OCI-M2 (cell line): ENCODE results near the gene FAM156B.
"Not testable (repeated sequence)": the region's sequence is repeated elsewhere in the genome, so short reads cannot be mapped to it uniquely, and the experiment has no call there.

ENCODE experiments used
- DNase-seq: peaks from one replicate; lab custom pipeline; 2025; ENCODE audit not compliant: unreplicated experiment; lab: John Stamatoyannopoulos, UW

Gene FAM156B, protein sequence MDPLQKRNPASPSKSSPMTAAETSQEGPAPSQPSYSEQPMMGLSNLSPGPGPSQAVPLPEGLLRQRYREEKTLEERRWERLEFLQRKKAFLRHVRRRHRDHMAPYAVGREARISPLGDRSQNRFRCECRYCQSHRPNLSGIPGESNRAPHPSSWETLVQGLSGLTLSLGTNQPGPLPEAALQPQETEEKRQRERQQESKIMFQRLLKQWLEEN

DNA sequence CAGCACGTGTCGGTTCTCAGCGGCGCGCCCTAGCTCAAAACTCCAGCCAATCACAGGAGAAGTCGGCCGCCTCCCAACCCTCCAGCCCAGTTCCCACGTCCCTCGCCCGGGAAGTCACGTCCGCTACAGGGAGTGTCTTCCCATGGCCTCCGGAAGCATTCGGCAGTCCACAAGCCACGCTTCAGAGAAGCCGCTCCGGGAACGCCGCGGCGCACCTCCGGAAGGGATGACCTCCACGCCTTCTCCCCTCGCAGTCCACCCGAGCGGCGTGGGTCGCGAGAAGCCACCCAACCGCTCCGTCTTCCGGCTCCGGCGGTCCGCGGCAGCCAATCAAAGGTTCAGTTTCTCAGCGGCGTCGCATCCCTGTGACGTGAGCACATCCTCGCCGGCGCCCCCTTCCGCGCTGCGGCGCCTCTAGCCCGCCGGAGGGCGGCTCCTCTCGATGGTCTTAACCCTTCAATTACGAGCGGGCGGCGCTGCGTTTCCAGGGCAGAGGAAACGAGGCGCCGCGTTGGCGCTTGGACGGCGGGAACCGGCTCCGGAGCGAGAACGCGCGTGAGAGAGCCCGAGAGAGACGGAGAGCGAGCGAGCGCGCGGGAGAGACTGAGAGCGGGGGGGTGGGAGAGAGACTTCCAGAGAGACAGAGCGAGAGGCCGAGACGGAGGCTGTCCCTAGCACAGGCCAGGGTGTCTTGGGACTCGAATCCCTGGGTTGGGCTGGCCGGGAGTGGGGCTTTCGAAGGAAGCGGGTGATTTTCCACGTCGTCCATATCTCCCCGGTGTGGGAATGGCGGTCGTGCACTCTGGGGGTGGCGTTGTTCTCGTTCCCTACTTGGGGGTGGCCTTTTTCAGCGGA, at the start of gene FAM156B:
TSS of gene FAM156B (plus strand) at position 476 of the 855 bp plus-strand sequence. CDS start 9,896 bp downstream, outside the sequence.
- not testable (repeated sequence) for DNase-seq

DNA sequence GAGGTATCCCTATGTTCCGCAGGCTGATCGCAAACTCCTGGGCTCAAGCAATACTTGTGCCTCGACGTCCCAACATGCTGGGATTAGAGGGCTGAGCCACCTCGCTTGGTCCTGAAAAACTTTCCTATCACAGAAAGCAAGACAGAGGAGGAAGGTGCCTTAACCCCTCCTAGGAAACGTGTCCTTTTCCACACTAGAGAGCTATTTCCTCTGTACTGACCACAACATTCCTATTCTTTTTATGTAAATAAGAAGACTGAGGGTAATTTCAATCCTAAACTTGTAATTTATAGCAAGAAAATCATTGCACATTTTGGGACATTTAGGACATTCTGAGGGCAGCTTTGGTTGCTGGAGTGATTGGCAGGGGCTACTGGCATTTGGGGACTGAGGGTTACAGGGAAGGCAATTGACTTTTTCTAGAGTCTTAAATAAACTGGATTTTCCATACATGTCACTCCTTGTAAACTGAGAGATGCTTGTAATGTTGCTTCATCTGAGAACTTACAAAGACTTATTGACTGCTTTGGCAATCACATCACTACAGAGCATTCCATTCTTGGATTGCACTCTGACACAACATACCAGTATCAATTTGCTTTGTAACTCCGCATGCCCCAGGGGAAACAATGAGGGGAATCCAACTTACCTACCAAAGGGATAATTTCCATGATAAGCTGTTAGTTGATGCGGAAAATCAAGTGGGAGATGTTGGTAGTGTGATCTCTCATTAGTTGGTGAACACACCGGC, 44.8 kb upstream of the FAM156B start:
- DNase-seq, result no peak

DNA sequence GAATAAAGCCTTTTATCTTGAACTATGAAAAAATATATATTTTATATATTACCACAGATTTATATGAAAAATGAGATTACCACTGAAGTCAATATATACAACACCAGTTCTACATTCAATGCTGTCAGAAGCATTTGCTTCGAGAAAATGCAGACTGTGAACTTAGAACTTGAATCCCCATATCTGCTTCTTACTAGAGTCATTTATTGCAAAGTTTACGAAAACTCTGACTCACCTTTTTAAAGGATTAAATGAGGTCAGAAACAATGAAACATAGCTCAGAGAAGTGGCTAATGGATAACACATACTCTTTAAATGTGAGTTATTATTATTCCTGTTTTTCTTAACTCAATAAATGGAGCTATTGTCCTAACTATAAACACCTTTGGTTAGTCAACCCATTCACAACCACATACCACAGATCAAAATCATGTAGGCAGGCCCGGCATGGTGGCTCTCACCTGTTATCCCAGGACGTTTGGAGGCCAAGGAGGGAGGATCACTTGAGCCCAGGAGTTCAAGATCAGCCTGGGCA, 40.1 kb upstream of the FAM156B start:
- not testable (repeated sequence) for DNase-seq

DNA sequence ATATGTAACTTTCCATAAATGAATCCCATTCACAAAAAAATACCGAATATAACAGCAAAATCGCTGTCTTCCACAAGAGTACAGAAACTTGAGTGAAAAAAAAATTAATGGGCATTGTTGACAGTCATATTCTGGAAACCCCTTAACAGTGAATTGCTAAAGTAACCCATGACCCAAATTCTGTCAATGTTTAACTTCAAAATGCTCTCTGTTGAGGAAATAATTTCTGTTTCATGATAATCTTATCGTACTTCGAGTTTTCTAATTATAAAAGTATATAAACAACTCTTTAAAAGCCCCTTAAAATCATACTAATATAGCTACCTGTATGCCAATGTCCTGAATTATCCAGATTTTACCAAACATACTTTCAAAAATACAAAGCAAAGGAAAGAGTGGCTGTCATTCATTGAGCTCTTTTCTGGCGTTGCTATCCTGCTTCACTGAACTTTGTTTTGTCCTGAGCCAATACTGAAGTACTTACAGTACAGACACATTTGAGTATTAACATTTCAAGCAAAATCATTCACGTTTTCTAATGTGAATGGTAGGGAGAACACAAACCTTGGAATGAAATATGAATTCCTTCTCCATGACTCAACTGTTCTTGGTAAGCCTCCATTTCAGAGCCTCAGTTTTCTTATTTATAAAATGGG, 31.7 kb upstream of the FAM156B start:
- DNase-seq, result no peak

DNA sequence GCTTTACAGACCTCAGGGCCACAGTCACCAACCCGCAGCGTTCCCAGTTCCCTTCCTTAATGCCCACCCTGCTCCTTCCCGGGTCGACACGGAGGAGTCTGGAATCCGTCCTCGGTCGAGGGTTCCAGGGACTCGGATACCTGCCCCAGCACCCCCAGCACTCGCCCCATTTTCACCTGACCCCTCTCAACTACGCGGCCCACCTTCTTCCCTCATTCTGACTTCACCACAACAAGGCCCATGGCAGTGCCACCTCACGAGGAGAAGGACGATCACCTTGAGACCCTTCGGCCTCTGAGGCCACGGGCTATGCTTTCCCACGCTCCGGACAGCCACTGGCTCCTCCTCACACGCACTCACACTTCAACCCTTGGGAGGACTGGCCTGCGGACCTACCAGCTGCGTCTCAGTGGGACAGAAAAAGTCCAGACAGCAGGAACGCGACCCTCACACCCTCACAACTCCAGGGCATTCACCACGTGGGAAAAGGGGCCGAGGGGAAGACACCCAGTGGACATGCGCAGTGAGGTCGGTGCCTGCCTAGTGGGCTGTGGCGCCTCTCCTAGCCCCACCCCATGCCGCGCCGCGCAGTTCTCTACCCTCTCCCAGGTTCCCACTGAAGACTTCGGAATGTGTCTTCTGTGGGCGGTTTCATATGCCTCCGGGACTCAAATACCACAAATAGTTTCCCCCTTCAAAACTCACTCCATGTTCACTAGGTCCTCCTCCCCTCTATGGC, 29.4 kb upstream of the FAM156B start, which contains the start of gene XAGE3:
TSS of gene XAGE3 (minus strand) at position 474 of the 739 bp plus-strand sequence. CDS start 950 bp downstream, outside the sequence.
- DNase-seq, result no peak

DNA sequence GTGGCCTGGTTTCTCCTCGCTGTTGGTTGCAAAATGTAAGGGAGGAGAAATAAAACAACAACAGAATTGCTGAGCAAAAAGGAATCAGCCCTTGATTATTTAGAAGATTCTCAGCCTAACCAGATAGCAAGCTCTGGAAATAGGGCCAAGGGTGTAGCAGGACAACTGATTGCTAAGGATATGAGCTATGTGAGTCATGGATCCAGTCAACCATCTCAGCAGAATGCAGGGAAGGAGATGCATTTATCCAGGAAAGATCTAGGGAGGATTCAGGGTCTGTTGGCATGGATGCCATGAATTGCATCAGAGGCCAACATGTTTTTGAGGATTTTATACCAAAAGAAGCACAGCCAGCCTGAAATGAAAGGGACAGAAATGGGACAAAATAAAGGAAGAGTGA, 27.1 kb upstream of the FAM156B start:
- DNase-seq, result no peak

DNA sequence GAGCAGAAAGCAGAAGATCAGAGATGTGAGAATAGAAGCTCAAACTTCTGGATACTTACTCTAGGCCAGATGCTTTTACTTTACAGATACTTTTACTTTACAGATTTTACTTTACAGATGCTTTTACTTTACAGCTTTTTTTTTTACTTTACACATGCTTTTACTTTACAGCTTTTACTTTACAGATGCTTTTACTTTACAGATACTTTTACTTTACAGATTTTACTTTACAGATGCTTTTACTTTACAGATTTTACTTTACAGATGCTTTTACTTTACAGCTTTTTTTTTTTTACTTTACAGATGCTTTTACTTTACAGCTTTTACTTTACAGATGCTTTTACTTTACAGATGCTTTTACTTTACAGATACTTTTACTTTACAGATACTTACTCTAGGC, 23.3 kb upstream of the FAM156B start:
- DNase-seq, result not testable (repeated sequence)

DNA sequence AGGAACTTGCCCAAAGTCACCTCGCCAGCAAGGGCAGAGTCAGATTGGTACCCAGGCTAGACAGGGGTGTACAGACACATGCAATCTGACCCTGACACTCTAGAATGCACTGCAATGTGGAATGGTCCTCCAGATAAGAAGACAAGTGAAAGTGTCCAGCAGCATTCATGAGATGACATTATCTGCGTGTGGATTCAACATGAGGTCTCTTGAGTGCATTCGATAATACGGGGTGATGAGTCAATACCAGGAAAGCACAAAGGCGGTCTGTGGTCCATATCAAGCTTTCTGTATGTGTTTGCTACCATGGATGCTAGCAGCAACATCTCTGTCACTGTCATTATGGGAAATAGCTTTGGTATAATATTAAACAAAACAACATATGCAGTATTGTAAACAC, 22.5 kb upstream of the FAM156B start:
- DNase-seq, result no peak

DNA sequence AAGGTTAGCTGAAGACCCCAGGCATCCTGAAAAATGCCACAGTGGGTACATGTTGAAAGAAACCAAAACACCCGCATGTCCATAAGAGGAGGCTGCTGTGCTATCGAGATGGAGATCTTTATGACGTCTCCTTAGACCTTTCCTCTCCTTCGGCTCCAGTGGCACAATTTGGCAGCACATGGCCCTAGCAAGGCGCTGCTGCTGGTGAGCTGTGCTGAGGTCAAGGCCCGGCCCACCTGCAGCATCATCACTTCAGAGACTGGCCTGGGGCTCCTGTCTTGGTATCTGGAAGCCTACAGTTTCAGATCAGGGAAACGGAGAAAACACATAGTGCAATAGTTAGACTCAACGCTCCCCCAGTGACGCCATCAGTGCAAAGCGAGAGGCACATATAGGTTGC, 21.7 kb upstream of the FAM156B start:
- DNase-seq, result not testable (repeated sequence)

DNA sequence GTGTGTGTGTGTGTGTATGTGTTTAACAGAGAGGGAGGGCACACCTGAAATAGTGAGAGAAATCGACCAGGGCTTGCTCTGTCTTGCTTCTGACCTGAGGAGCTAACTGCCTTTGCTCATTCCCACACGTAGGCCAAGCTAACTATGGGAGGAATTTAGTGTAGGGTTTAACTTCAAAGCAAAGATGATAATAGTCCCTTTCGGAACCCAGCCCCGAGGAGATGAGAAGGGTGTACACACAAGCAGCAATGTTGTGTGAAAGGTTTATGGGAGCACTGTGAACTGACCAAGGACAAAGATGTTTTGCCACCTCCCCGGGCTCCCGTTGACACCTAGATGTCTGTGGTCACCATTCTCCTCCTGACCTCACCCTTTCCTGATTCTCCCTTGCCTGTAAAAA, 20.7 kb upstream of the FAM156B start:
- not testable (repeated sequence) for DNase-seq

DNA sequence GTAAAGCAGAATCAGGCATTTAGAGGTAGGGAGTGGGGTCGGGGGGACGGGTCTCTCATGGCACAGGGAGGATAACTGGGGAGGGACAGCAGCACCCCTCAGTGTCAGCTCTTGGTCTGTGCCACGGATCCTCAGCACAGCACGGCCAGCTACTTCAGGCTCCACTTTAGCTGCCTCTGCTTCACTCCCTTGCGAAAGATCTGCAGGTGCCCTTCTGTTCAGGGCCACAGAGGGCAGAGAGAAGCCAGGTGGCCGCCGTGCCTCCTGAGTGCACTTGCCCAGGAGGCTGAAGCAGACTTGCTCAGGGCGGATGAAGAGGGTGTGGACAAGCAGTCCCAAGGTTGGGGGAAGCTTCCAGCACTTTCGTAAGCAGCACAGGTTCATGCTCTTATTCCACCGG, 9.7 kb upstream of the FAM156B start:
- not testable (repeated sequence) for DNase-seq

DNA sequence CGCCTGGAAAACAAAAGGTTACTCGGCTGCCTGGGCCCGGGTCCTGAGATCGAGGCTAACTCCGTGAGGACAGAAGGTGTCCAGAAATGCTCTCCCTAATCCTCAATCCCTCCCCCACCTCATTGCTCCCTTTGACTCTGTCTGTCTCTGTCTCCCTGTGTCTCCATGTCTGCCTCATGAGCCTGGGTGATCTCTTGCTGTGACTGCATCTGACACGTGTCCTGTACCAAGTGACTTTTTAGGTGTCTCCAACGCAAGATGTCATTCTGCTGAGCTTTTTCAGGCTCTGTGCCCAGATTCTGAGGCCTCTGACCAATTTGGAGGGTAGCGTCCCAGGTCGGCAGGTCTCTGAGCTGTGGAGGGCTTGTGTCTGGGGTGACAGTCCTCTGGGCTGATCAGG, 9.0 kb upstream of the FAM156B start:
- not testable (repeated sequence) for DNase-seq

DNA sequence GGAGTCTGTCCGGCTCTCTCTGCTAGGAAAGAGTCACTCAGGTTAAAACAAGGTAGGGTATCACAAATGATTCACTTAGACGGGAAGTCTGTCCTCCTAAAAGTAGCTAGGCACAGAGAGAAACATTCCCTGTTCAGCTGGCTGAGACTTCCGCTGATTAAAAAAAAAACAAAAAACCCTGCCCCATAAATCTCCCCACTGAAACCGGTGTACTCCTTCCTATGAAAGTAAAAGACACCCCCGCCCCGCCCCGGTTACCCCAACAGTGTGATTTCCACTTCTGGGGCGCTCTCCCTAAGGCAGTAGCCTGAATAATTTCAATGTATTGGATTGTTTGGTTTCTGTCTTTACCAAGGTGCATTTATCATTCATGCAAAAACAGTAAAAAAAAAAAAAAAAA, 692 bp upstream of the FAM156B start:
- not testable (repeated sequence) for DNase-seq

DNA sequence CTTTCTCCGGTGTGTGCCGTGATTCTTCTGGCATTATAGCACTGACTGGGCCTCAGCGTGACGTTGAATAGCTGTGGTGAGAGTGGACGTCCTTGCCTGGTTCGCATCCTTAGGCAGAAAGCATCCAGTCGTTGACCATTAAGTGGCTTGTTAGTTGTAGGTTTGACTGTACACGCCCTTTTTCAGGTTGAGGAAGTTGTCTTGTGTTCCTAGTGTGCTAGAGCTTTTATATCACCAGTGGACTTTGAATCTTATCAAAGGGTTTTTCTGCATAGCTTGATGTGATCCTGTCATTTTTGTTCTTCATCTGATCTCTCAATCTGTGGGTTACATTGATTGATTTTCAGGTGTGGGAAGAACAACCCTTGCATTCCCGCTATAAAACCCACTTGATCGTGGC, 8.4 kb downstream of the FAM156B start:
- not testable (repeated sequence) for DNase-seq

DNA sequence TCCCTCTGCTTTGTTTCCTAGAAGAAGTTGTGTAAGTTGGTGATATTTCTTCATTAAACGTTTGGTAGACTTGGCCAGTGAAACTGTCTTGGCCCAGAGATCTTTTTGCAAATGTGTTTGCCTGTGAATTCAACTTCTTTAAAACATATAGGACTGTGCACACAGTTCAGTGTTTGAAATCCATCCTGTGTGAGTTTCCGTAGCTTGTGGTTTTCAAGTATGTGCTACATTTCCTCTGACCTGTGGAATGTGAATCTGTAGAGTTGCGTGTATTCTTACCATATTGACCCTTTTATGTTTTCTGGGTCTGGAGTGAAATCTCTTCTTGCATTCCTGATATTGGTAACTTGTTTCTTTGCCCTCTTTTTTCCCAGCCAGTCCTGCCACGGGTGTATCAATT, 8.9 kb downstream of the FAM156B start:
- DNase-seq, result not testable (repeated sequence)

DNA sequence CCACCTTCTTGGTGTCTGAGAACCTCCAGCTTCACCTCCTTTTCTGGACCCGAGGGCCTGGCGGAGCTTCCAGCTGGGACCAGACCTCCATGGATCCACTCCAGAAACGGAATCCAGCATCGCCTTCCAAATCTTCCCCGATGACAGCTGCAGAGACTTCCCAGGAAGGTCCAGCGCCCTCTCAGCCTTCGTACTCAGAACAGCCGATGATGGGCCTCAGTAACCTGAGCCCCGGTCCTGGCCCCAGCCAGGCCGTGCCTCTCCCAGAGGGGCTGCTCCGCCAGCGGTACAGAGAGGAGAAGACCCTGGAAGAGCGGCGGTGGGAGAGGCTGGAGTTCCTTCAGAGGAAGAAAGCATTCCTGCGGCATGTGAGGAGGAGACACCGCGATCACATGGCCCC, 10.0 kb downstream of the FAM156B start:
- not testable (repeated sequence) for DNase-seq

DNA sequence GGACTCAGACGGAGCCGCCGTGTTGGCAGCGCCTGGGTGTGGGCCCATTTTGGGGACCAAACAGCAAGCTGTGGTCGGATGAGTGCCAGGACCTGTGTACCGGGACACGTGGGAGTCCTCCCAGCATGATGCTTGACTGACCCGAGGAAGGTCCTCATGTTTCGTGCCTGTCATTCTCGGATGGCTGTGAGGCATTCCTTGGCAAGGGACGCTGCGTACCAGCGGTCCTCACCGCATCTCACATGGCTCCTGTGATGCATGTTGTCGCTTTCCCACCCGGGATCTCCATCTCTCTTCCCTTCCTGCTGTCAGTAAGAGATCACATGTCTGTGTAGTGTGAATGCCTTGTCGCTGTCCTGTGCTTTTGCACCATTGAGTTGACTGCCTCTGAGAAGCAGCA, 10.8 kb downstream of the FAM156B start:
- DNase-seq, result not testable (repeated sequence)

DNA sequence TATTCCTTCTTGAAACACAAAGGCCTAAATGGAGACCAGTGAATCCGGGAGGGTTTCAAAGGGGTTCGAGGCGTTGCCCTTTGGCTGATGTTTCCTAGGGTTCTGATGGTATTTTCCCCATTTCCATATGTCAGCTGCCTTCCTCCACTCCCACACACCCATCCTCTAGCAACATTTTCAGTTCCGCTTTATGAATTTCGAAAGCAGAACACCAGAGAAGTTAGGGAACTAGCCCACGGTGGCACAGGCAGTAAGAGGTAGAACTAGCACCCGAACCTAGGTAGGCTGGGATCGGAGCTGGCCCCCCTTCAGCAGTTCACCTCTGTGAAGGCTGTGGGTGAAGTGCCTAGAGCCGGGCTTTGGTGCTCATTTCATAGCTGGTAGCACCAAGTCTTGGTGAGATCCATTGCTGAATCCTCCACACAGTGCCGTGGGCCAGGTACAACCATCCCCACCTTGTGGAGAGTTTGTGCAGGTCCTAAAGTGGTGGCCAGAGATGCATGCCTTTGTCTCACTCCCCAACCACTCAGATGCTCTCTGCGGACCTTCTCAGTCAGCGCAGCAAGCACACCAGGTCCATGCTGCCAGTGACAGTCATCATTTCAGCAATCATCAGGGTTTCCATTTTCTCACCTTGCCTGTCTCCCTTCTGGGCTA, 12.3 kb downstream of the FAM156B start:
- not testable (repeated sequence) for DNase-seq

DNA sequence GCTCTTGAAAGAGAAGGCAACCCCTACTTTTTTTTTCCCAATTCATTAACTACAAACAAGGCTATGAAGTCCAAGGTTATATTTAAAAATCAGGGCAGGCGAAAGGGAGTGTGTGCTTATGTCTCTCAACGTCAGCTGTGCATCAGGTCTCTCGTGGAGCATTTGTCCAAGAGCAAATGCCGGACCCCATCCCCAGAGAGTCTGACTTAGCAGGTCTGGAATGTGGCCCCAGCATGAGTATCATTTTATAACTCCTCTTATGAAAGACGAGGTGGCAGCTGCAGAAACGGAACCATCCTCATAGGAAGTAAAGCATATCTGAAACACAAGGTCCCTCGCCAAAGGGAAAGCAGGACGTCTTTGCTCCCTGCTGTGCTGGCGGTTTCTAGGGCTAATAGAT, 16.6 kb downstream of the FAM156B start:
- DNase-seq, result not testable (repeated sequence)
